ENCODE measurements around the gene PPFIA1. TPM values are rescaled to one million over a fixed set of nuclear protein-coding genes. Genes with fewer than 3 reads are reported as not detected.
A peak's percentile ranks its signal among the peaks of the same experiment; 100 is the strongest.

Gene PPFIA1
- total RNA-seq, 1 experiment from 2014 or later, result 63.4 TPM

- Histone ChIP-seq H2BK5ac (ENCODE audit: insufficient read length, low read length) (no peak overlapping the region), H2AK5ac (ENCODE audit: insufficient read length, low read length) (no peak overlapping the region), H3K23ac (ENCODE audit: insufficient read length, low read depth, low read length) (no peak overlapping the region), H3K4me2 (ENCODE audit: insufficient read depth, insufficient read length, low read length) (peak overlapping the region; percentile 79), H3K9me3 (ENCODE audit: control insufficient read depth, low read depth, low read length) (no peaks in the 10 kb centered on the region), H2AFZ (ENCODE audit: low read length) (no peak overlapping the region), H2BK12ac (ENCODE audit: insufficient read length, low read depth, low read length) (no peak overlapping the region), H3K79me1 (ENCODE audit: insufficient read depth, low read depth, low read length, poor library complexity, severe bottlenecking) (peaks cover 2% of the 10 kb centered on the region), H3K4me1 (ENCODE audit: insufficient read depth, low read length) (no peaks in the 10 kb centered on the region; the same call in 1 of the 2 replicates), H4K5ac (ENCODE audit: insufficient read length, low read depth, low read length) (no peak overlapping the region), H3K27ac (ENCODE audit: insufficient read length, low read depth, low read length) (no peak overlapping the region), H3K14ac (ENCODE audit: insufficient read depth, low read length) (no peak overlapping the region; the same call in 1 of the 2 replicates), H4K20me1 (ENCODE audit: control insufficient read depth, insufficient read depth, insufficient read length) (no peaks in the 10 kb centered on the region), H3K27me3 (ENCODE audit: insufficient read depth, low read length) (no peaks in the 10 kb centered on the region), H4K8ac (replicated peaks; ENCODE audit: insufficient read length, low read depth, low read length) (no peak overlapping the region), H3K79me2 (ENCODE audit: insufficient read depth, low read length) (peaks cover 22% of the 10 kb centered on the region), H4K91ac (ENCODE audit: insufficient read length, low read depth, low read length) (no peak overlapping the region), H2BK15ac (ENCODE audit: low read depth, low read length) (no peak overlapping the region), H3T11ph (ENCODE audit: low read length) (no peak overlapping the region), H2BK120ac (ENCODE audit: low read depth, low read length, poor library complexity, severe bottlenecking) (no peak overlapping the region), H3K56ac (ENCODE audit: insufficient read length, low read depth, low read length) (no peak overlapping the region), H3K18ac (ENCODE audit: insufficient read length, low read depth, low read length) (no peak overlapping the region), H3K4ac (ENCODE audit: low read depth, low read length) (no peak overlapping the region), H2BK20ac (ENCODE audit: low read depth, low read length, poor library complexity, severe bottlenecking) (no peak overlapping the region), H3K23me2 (ENCODE audit: insufficient read length, low read depth, low read length, poor library complexity, severe bottlenecking) (peaks cover 5% of the 10 kb centered on the region), H3K9ac (ENCODE audit: extremely low read depth, insufficient read length, low read length) (peak overlapping the region; percentile 50)
- peak; percentile 53 for DNase-seq
- no peaks in the 10 kb centered on the region for H3K27me3 Mint-ChIP-seq (ENCODE audit: low read depth)
- TF ChIP-seq CTCF (conservative IDR thresholded peaks at IDR 0.05), result 0 out of 3 replicates have a peak, but pooled peaks have one; percentile 16
- H3K4me1 Mint-ChIP-seq, result peaks cover 21 to 33% of the 10 kb centered on the region in 2 experiments
- H3K27ac Mint-ChIP-seq, result peak overlapping the region in 1 of 3 experiments; percentile 78; a peak in 1 of 7 replicates
- no peaks in the 10 kb centered on the region for H3K9me3 Mint-ChIP-seq
- peaks cover 22 to 43% (median 40%) of the 10 kb centered on the region in 3 experiments for H3K36me3 Mint-ChIP-seq (ENCODE audit: insufficient read depth in 1 of 3, low read depth in 3 of 3)
- H3K4me3 Mint-ChIP-seq, result peak overlapping the region; percentile 79 to 96
- WGBS (ENCODE audit: extremely low coverage, insufficient read length, low lambda C conversion rate), result no CpG with 5 or more reads among the region's 75 CpGs
These were observed 573 bp downstream of the PPFIA1 start for GRCh38 chr11:70270877-70271648.

All from H9 (cell line).